Esophagus squamous epithelium (tissue), 4 donors: ENCODE results near the gene B4GALNT2.

ENCODE experiments used
- POLR2A ChIP-seq, 4 donors: fragments of 450-650 bp; IDR thresholded peaks; one replicate each; pipeline ENCODE4 v1.6.1; 2017; ENCODE audit warnings: antibody characterized with exemption in 4 of 4, mild to moderate bottlenecking in 4 of 4, moderate library complexity in 3 of 4
- TF ChIP-seq, protein P1 (sequence below), 6 experiments: fragments of 450-650 bp in 4 of 6; fragments of 200-600 bp in 2 of 6; sonication (generic) in 2 of 6; IDR thresholded peaks; one replicate each; pipeline ENCODE4 v1.5.1; 2016 to 2019; ENCODE audit warnings: antibody characterized with exemption in 6 of 6, mild to moderate bottlenecking in 4 of 6, moderate library complexity in 4 of 6

DNA sequence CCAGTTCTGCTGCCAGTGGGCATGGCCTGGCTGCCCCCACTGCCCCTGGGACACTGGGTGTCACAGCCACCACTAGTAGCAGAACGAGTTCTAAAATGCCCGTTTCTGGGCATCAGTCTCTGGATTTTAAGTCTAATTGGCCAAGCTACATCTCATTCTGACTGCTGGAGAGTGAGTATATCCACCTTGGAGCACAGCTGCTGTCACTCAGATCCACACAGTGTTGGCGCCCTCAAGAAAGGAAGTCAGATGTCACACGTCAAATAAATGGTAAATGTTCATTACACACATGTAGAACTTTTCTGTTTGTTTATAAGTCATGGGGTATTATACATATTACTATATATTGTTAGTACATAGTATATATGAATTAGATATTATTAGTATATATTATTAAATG lies 58.4 kb downstream of the B4GALNT2 start:
- TF ChIP-seq, protein P1, sequence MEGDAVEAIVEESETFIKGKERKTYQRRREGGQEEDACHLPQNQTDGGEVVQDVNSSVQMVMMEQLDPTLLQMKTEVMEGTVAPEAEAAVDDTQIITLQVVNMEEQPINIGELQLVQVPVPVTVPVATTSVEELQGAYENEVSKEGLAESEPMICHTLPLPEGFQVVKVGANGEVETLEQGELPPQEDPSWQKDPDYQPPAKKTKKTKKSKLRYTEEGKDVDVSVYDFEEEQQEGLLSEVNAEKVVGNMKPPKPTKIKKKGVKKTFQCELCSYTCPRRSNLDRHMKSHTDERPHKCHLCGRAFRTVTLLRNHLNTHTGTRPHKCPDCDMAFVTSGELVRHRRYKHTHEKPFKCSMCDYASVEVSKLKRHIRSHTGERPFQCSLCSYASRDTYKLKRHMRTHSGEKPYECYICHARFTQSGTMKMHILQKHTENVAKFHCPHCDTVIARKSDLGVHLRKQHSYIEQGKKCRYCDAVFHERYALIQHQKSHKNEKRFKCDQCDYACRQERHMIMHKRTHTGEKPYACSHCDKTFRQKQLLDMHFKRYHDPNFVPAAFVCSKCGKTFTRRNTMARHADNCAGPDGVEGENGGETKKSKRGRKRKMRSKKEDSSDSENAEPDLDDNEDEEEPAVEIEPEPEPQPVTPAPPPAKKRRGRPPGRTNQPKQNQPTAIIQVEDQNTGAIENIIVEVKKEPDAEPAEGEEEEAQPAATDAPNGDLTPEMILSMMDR (IDR thresholded peaks at IDR 0.05) = no peak
- no peak for TF ChIP-seq POLR2A (IDR thresholded peaks at IDR 0.05)
